Neural cell (in vitro differentiated cells): Measurements from ENCODE around the gene OR10V1. TPM values are rescaled to one million over a fixed set of nuclear protein-coding genes. Genes with fewer than 3 reads are reported as not detected.

Source experiments
- H2AFZ ChIP-seq: fragments of 200-600, 300-800 bp; sonication (generic), shearing (Covaris generic); 2 replicates; pipeline ENCODE4 v1.6.0; 2014; ENCODE audit warnings: low read depth, mild to moderate bottlenecking, antibody characterized with exemption, low read length, moderate library complexity
- H3F3A ChIP-seq: fragments of 200-600 bp; shearing (Covaris generic); 2 replicates; pipeline ENCODE4 v1.6.1; 2016; ENCODE audit warnings: mild to moderate bottlenecking, moderate library complexity, mixed read lengths, antibody characterized with exemption, low read length; ENCODE audit not compliant: insufficient read depth, poor library complexity, severe bottlenecking
- H3K27ac ChIP-seq: fragments of 200-600, 300-800 bp; sonication (generic), shearing (Covaris generic); 2 replicates; pipeline ENCODE4 v1.5.1; 2014; ENCODE audit warnings: mild to moderate bottlenecking, low read length, moderate library complexity
- H3K27me3 ChIP-seq: fragments of 300-800, 200-600 bp; sonication (generic), shearing (Covaris generic); 2 replicates; pipeline ENCODE4 v1.6.0; 2014; ENCODE audit warnings: mild to moderate bottlenecking, low read depth, low read length, moderate library complexity; ENCODE audit not compliant: insufficient read depth
- H3K36me3 ChIP-seq: fragments of 300-800, 200-600 bp; sonication (generic), shearing (Covaris generic); 2 replicates; pipeline ENCODE4 v1.5.1; 2014; ENCODE audit warnings: mild to moderate bottlenecking, antibody characterized with exemption, low read length, moderate library complexity; ENCODE audit not compliant: insufficient read depth
- H3K4me2 ChIP-seq: fragments of 300-800, 200-600 bp; sonication (generic), shearing (Covaris generic); 2 replicates; pipeline ENCODE4 v1.6.0; 2014; ENCODE audit warnings: mild to moderate bottlenecking, low read length
- H3K4me3 ChIP-seq: fragments of 300-800, 200-600 bp; sonication (generic), shearing (Covaris generic); 2 replicates; pipeline ENCODE4 v1.5.1; 2014; ENCODE audit warnings: mild to moderate bottlenecking, low read length, moderate library complexity
- H3K79me2 ChIP-seq: fragments of 200-600 bp; shearing (Covaris generic); replicated peaks from 2 replicates; pipeline ENCODE4 v1.6.0; 2014; ENCODE audit warnings: mild to moderate bottlenecking, low read length, moderate library complexity; ENCODE audit not compliant: insufficient read depth
- H3K9ac ChIP-seq: fragments of 300-800, 200-600 bp; sonication (generic), shearing (Covaris generic); 2 replicates; pipeline ENCODE4 v1.6.1; 2016; ENCODE audit warnings: mild to moderate bottlenecking, low read length, mixed read lengths
- H3K9me2 ChIP-seq: fragments of 200-600 bp; shearing (Covaris generic); 2 replicates; pipeline ENCODE4 v1.6.1; 2016; ENCODE audit warnings: mild to moderate bottlenecking, low read length, mixed read lengths; ENCODE audit not compliant: insufficient read depth
- H3K9me3 ChIP-seq: fragments of 200-600, 300-800 bp; sonication (generic), shearing (Covaris generic); 2 replicates; pipeline ENCODE4 v1.6.1; 2016; ENCODE audit warnings: mild to moderate bottlenecking, mixed run types, low read length, moderate library complexity, mixed read lengths
- H4K20me1 ChIP-seq: fragments of 200-600 bp; shearing (Covaris generic); 2 replicates; pipeline ENCODE4 v1.6.1; 2016; ENCODE audit warnings: mild to moderate bottlenecking, mixed run types; ENCODE audit not compliant: insufficient read depth
- CTCF ChIP-seq: fragments of 450-650 bp; IDR thresholded peaks from 2 replicates; pipeline ENCODE4 v1.5.1; 2014; ENCODE audit warnings: antibody characterized with exemption, mild to moderate bottlenecking, moderate library complexity; ENCODE audit not compliant: poor library complexity, severe bottlenecking
- EP300 ChIP-seq: fragments of 450-650 bp; conservative IDR thresholded peaks from 2 replicates; pipeline ENCODE4 v1.6.1; 2014; ENCODE audit warnings: antibody characterized with exemption, mild to moderate bottlenecking, moderate library complexity; ENCODE audit not compliant: poor library complexity, severe bottlenecking
- EZH2 ChIP-seq: fragments of 200-600, 300-800 bp; shearing (Covaris generic), sonication (generic); IDR thresholded peaks from 2 replicates; pipeline ENCODE4 v1.6.1; 2014; ENCODE audit warnings: antibody characterized with exemption, low read length, borderline replicate concordance, mild to moderate bottlenecking; ENCODE audit not compliant: insufficient read depth, poor library complexity, severe bottlenecking
- MXI1 ChIP-seq: fragments of 450-650 bp; conservative IDR thresholded peaks from 2 replicates; pipeline ENCODE4 v1.6.1; 2014; ENCODE audit warnings: antibody characterized with exemption, mild to moderate bottlenecking; ENCODE audit not compliant: poor library complexity, severe bottlenecking
- POLR2AphosphoS5 ChIP-seq: IDR thresholded peaks from 2 replicates; pipeline ENCODE4 v1.6.1; 2012
- RAD21 ChIP-seq: fragments of 450-650 bp; conservative IDR thresholded peaks from 2 replicates; pipeline ENCODE4 v1.6.1; 2014; ENCODE audit warnings: antibody characterized with exemption, mild to moderate bottlenecking, moderate library complexity
- REST ChIP-seq: IDR thresholded peaks from 2 replicates; pipeline ENCODE4 v1.6.1; 2012; ENCODE audit warnings: borderline replicate concordance
- SMC3 ChIP-seq: fragments of 450-650 bp; conservative IDR thresholded peaks from 2 replicates; pipeline ENCODE4 v1.6.1; 2014; ENCODE audit warnings: antibody characterized with exemption, mild to moderate bottlenecking, moderate library complexity; ENCODE audit not compliant: poor library complexity
- TAF1 ChIP-seq: IDR thresholded peaks from 2 replicates; pipeline ENCODE4 v1.6.1; 2012; ENCODE audit warnings: low read depth
- polyA plus RNA-seq: library from polyadenylated mRNA; depleted of rRNA; stranded (reverse); fragments of >200 nt; gene quantifications from 2 replicates; pipeline ENCODE4 v1.2.3, GENCODE V29; 2014

The OR10V1 gene
- polyA plus RNA-seq, 1 donor from 2014 or later: not detected

DNA sequence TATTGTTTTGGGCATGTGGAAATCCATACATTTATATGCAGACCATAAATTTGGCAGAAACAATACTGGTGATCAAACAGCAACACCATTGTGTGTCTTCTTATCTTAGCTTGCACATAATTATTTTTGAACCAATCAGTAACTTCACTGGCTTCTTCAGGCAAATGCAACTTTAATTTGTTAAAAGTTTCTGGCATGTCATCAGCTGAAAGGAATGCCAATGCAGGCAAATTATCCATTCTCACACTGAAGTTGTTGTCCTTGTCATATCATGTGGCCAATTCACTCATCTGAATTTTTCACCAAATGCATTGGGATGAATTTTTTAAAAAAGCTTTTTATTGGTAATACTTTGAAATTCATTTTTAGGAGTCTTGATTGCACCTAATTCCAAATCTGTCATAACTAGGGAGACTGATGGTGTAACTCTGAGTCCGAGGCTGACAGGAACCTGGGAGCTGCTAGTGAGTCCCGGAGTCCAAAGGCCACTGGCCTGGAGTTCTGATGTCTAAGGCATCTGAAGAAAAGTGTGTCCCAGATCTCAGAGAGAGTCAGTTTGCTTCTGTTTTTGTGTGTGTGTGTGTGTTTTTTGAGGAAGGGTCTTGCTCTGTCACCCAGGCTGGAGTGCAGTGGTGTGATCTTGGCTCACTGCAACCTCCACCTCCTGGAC is 17.4 kb upstream of the OR10V1 start:
- Histone ChIP-seq H3K9me3 (no peaks in the 10 kb centered on the region), H3K9me2 (no peaks in the 10 kb centered on the region), H3K27ac (no peak overlapping the region), H2AFZ (no peak overlapping the region), H3K4me2 (no peak overlapping the region), H3K27me3 (no peaks in the 10 kb centered on the region), H3K36me3 (no peaks in the 10 kb centered on the region), H4K20me1 (no peaks in the 10 kb centered on the region), H3F3A (no peaks in the 10 kb centered on the region), H3K79me2 (no peaks in the 10 kb centered on the region), H3K9ac (no peak overlapping the region), H3K4me3 (no peak overlapping the region)
- TF ChIP-seq EP300 (no peak), MXI1 (no peak), TAF1 (no peak), CTCF (no peak), SMC3 (no peak), POLR2AphosphoS5 (no peak), EZH2 (no peak), RAD21 (no peak), REST (no peak)

DNA sequence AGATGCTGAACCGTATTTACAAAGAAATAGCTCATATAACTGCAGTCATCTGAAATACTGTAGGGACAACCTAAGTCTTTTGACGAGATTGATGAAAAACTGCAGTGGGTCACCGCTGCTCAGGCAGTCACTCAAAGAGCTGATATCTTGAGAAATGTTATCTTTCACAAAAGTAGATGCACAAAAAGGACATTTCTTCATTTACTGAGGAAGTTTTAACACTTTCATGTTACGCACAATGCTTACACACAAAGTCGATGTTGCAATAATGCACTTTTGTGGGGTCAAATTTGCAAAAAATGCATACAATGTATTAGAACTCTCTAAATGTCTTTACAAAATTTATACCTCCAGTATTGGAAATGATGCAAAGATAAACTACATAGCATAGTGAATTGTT is 16.2 kb upstream of the OR10V1 start:
- Histone ChIP-seq H4K20me1 (no peaks in the 10 kb centered on the region), H3K79me2 (no peaks in the 10 kb centered on the region), H2AFZ (no peak overlapping the region), H3K36me3 (no peaks in the 10 kb centered on the region), H3K9ac (no peak overlapping the region), H3K9me2 (no peaks in the 10 kb centered on the region), H3K27me3 (no peaks in the 10 kb centered on the region), H3K4me2 (no peak overlapping the region), H3F3A (no peaks in the 10 kb centered on the region), H3K27ac (no peak overlapping the region), H3K4me3 (no peak overlapping the region), H3K9me3 (no peaks in the 10 kb centered on the region)
- TF ChIP-seq EP300: no peak
- TF ChIP-seq SMC3: no peak
